ENCODE data around the gene ZCCHC2. TPM values are rescaled to one million over a fixed set of nuclear protein-coding genes. Genes with fewer than 3 reads are reported as not detected.

The ZCCHC2 gene
- total and polyA plus RNA-seq, 9 of the 15 experiments (the other 6 are each of a cell fraction or from before 2014, with no cell fraction given): 1.0 to 9.2 (median 6.0) TPM

DNA sequence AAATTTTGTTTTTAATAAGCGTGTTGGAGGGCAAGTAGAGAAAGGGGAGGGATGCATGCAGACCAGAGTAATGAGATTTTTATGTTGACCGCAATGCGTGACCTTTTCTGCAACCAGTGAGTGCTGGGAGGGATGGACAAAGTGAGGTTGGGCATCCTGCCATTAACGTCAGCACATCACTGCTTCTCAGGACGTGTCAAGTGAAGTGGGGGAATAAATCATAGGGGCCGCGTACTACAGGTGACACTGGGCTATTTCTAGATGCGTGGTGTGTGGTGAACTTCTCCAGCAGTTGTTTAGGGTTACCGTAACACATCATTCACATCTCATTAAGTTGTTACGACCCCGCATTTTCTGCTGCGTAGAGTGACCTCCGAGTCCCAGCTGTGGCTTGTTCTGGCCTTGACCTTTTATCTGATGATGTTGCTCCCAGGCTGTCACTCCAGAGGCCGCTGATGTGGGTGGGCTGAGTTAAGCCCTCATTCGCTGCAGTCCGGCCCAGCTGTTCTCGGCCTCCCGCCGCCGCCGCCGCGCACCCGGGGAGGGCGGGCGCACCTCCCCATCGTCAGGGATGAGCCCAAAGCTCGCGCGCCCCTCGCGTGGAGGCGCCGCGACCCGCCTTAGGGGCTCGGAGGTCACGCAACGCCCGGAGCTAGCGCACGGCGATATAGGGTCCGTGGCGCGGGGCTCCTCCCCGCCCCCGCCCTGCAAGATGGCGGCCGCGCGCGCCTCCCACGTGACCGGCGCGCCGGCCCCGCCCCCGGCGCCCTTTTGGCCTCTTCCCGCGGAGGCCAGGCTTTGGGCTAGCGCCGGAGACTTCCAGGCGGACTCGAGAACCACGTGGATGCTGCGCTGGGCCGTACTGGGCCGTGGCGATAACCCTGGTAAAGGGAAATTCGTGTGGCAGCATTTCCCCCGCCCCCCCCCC, 3.5 kb downstream of the ZCCHC2 start (continued):
- TF ChIP-seq SAP30 (IDR thresholded peaks at IDR 0.05; ENCODE audit: borderline replicate concordance, insufficient read depth, low read depth, low read length, poor library complexity, severe bottlenecking): peak; percentile 59
- TF ChIP-seq RAD51 (IDR thresholded peaks at IDR 0.05; ENCODE audit: borderline replicate concordance, low read depth): peak; percentile 55
- TF ChIP-seq, protein P1, sequence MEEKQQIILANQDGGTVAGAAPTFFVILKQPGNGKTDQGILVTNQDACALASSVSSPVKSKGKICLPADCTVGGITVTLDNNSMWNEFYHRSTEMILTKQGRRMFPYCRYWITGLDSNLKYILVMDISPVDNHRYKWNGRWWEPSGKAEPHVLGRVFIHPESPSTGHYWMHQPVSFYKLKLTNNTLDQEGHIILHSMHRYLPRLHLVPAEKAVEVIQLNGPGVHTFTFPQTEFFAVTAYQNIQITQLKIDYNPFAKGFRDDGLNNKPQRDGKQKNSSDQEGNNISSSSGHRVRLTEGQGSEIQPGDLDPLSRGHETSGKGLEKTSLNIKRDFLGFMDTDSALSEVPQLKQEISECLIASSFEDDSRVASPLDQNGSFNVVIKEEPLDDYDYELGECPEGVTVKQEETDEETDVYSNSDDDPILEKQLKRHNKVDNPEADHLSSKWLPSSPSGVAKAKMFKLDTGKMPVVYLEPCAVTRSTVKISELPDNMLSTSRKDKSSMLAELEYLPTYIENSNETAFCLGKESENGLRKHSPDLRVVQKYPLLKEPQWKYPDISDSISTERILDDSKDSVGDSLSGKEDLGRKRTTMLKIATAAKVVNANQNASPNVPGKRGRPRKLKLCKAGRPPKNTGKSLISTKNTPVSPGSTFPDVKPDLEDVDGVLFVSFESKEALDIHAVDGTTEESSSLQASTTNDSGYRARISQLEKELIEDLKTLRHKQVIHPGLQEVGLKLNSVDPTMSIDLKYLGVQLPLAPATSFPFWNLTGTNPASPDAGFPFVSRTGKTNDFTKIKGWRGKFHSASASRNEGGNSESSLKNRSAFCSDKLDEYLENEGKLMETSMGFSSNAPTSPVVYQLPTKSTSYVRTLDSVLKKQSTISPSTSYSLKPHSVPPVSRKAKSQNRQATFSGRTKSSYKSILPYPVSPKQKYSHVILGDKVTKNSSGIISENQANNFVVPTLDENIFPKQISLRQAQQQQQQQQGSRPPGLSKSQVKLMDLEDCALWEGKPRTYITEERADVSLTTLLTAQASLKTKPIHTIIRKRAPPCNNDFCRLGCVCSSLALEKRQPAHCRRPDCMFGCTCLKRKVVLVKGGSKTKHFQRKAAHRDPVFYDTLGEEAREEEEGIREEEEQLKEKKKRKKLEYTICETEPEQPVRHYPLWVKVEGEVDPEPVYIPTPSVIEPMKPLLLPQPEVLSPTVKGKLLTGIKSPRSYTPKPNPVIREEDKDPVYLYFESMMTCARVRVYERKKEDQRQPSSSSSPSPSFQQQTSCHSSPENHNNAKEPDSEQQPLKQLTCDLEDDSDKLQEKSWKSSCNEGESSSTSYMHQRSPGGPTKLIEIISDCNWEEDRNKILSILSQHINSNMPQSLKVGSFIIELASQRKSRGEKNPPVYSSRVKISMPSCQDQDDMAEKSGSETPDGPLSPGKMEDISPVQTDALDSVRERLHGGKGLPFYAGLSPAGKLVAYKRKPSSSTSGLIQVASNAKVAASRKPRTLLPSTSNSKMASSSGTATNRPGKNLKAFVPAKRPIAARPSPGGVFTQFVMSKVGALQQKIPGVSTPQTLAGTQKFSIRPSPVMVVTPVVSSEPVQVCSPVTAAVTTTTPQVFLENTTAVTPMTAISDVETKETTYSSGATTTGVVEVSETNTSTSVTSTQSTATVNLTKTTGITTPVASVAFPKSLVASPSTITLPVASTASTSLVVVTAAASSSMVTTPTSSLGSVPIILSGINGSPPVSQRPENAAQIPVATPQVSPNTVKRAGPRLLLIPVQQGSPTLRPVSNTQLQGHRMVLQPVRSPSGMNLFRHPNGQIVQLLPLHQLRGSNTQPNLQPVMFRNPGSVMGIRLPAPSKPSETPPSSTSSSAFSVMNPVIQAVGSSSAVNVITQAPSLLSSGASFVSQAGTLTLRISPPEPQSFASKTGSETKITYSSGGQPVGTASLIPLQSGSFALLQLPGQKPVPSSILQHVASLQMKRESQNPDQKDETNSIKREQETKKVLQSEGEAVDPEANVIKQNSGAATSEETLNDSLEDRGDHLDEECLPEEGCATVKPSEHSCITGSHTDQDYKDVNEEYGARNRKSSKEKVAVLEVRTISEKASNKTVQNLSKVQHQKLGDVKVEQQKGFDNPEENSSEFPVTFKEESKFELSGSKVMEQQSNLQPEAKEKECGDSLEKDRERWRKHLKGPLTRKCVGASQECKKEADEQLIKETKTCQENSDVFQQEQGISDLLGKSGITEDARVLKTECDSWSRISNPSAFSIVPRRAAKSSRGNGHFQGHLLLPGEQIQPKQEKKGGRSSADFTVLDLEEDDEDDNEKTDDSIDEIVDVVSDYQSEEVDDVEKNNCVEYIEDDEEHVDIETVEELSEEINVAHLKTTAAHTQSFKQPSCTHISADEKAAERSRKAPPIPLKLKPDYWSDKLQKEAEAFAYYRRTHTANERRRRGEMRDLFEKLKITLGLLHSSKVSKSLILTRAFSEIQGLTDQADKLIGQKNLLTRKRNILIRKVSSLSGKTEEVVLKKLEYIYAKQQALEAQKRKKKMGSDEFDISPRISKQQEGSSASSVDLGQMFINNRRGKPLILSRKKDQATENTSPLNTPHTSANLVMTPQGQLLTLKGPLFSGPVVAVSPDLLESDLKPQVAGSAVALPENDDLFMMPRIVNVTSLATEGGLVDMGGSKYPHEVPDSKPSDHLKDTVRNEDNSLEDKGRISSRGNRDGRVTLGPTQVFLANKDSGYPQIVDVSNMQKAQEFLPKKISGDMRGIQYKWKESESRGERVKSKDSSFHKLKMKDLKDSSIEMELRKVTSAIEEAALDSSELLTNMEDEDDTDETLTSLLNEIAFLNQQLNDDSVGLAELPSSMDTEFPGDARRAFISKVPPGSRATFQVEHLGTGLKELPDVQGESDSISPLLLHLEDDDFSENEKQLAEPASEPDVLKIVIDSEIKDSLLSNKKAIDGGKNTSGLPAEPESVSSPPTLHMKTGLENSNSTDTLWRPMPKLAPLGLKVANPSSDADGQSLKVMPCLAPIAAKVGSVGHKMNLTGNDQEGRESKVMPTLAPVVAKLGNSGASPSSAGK (IDR thresholded peaks at IDR 0.05): peak; percentile 64
- peak; percentile 59; the same call in 1 of the 2 replicates for TF ChIP-seq SUPT5H (IDR thresholded peaks at IDR 0.05)
- TF ChIP-seq SAFB (IDR thresholded peaks at IDR 0.05; ENCODE audit: borderline replicate concordance, low read depth, low read length): peak; percentile 61; the same call in 1 of the 2 replicates
- TF ChIP-seq RBBP5 (IDR thresholded peaks at IDR 0.05; ENCODE audit: borderline replicate concordance, insufficient read depth, low read length, poor library complexity, severe bottlenecking): peak; percentile 86
- TF ChIP-seq CBFB (CRISPR knock-in tag; IDR thresholded peaks at IDR 0.05): 0 out of 2 replicates have a peak, but pooled peaks have one; percentile 55
- TF ChIP-seq PTRF (tag; IDR thresholded peaks at IDR 0.05): no peak
- peak; percentile 54; the same call in 1 of the 2 replicates for TF ChIP-seq DPF2 (IDR thresholded peaks at IDR 0.05)
- peak; percentile 74 for TF ChIP-seq SMAD4 (CRISPR knock-in tag; conservative IDR thresholded peaks at IDR 0.05)
- peak; percentile 83 for TF ChIP-seq CCNT2 (IDR thresholded peaks at IDR 0.05; ENCODE audit: borderline replicate concordance, extremely low read depth, insufficient read length, low read depth, low read length)

Data from K562 (cell line).